GM19452 (cell line): ENCODE measurements around the gene RBPJL.

Experiments used
- ATAC-seq: cut with Tn5 transposase; IDR thresholded peaks from one replicate; pipeline ENCODE4 v1.9.1; 2021; ENCODE audit not compliant: unreplicated experiment

The RBPJL gene

GRCh38 chr20:45306431-45306982 is at the start of gene RBPJL:
Gene RBPJL, plus strand, starts transcription at chr20:45306840. Its CDS starts 83 bp downstream, at chr20:45306923.
- no peak for ATAC-seq

GRCh38 chr20:45257161-45257560 is 49.5 kb upstream of the RBPJL start:
- ATAC-seq, result no peak

GRCh38 chr20:45257711-45258110 is 48.9 kb upstream of the RBPJL start:
- ATAC-seq, result no peak

GRCh38 chr20:45258259-45258658 is 48.4 kb upstream of the RBPJL start:
- ATAC-seq, result no peak

GRCh38 chr20:45258664-45259063 is 48.0 kb upstream of the RBPJL start:
- ATAC-seq, result no peak

GRCh38 chr20:45263556-45264266 is 42.9 kb upstream of the RBPJL start:
- no peak for ATAC-seq

GRCh38 chr20:45266977-45267376 is 39.7 kb upstream of the RBPJL start:
- no peak for ATAC-seq

GRCh38 chr20:45268531-45268930 is 38.1 kb upstream of the RBPJL start:
- no peak for ATAC-seq

GRCh38 chr20:45269056-45269455 is 37.6 kb upstream of the RBPJL start:
- ATAC-seq, result no peak

GRCh38 chr20:45269754-45270270 is 36.8 kb upstream of the RBPJL start:
- ATAC-seq, result no peak

GRCh38 chr20:45275338-45275737 is 31.3 kb upstream of the RBPJL start:
- ATAC-seq, result no peak

GRCh38 chr20:45279992-45280391 is 26.6 kb upstream of the RBPJL start:
- no peak for ATAC-seq

GRCh38 chr20:45282700-45283550 is 23.7 kb upstream of the RBPJL start:
- no peak for ATAC-seq

GRCh38 chr20:45283551-45284057 is 23.0 kb upstream of the RBPJL start:
- ATAC-seq, result no peak

- no peak for ATAC-seq
Measured at GRCh38 chr20:45288376-45288775, 18.3 kb upstream of the RBPJL start.

GRCh38 chr20:45288860-45289259 is 17.8 kb upstream of the RBPJL start:
- no peak for ATAC-seq

GRCh38 chr20:45289942-45290676 is 16.5 kb upstream of the RBPJL start:
- ATAC-seq, result no peak

- ATAC-seq, result no peak
Measured at GRCh38 chr20:45290677-45291355, 15.8 kb upstream of the RBPJL start.

GRCh38 chr20:45291526-45291925 is 15.1 kb upstream of the RBPJL start:
- no peak for ATAC-seq

- no peak for ATAC-seq
Measured at GRCh38 chr20:45292343-45292742, 14.3 kb upstream of the RBPJL start.
